Activated naive CD8-positive, alpha-beta T cell treated with anti-CD3 and anti-CD28 coated beads, Interleukin-2, amount 10 ng/mL, durations not matched to agents 7 days and 5 days (primary cell): ENCODE measurements around the gene BCAS4. TPM values are rescaled to one million over a fixed set of nuclear protein-coding genes. Genes with fewer than 3 reads are reported as not detected.

ENCODE experiments used
- ATAC-seq: fragments of 150-1000 bp; cut with Tn5 transposase; one replicate; pipeline ENCODE4 v1.10.0; 2021; ENCODE audit warnings: low read depth, moderate library complexity
- POLR2A ChIA-PET: fragments of 350-600 bp; sonication (Branson Sonifier 250); formaldehyde crosslinking; loops from one replicate; lab custom pipeline; 2021; ENCODE audit warnings: antibody characterized with exemption; lab: Charles Lee
- DNase-seq: peaks from one replicate; pipeline ENCODE4 v3.0.0; 2021
- H3K27ac Mint-ChIP-seq: one replicate; pipeline ENCODE4 v1.8.0; 2022; ENCODE audit warnings: mild to moderate bottlenecking, mixed read lengths
- H3K27me3 Mint-ChIP-seq: one replicate; pipeline ENCODE4 v1.8.0; 2022; ENCODE audit warnings: mild to moderate bottlenecking, moderate library complexity, mixed read lengths
- H3K36me3 Mint-ChIP-seq: one replicate; pipeline ENCODE4 v1.8.0; 2021; ENCODE audit warnings: mild to moderate bottlenecking, mixed read lengths
- H3K4me1 Mint-ChIP-seq: one replicate; pipeline ENCODE4 v1.8.0; 2021; ENCODE audit warnings: mixed read lengths
- H3K4me3 Mint-ChIP-seq: one replicate; pipeline ENCODE4 v1.8.0; 2022; ENCODE audit warnings: mild to moderate bottlenecking, moderate library complexity, mixed read lengths
- H3K9me3 Mint-ChIP-seq: one replicate; pipeline ENCODE4 v1.8.0; 2021; ENCODE audit warnings: mixed read lengths
- total RNA-seq, 2 experiments: library from RNA; stranded (reverse); gene quantifications; one replicate each; pipeline ENCODE4 v1.2.3, GENCODE V29; 2021

Gene BCAS4
- total RNA-seq, 2 experiments from 2014 or later: 35.0 to 35.2 TPM

- POLR2A ChIA-PET: interaction anchor here (0.6 kb wide), 1 partner anchor 945 kb away, joined by 3 read pairs; no protein-coding TSS in a partner anchor
- DNase-seq (no peak), ATAC-seq (no peak)
- Mint-ChIP-seq H3K9me3 (no peaks in the 10 kb centered on the region), H3K36me3 (peaks cover 23% of the 10 kb centered on the region), H3K27ac (no peak overlapping the region), H3K4me3 (no peak overlapping the region), H3K27me3 (no peaks in the 10 kb centered on the region), H3K4me1 (peaks cover 54% of the 10 kb centered on the region)
Observed at GRCh38 chr20:50916257-50916656, 121.4 kb downstream of the BCAS4 start.

GRCh38 chr20:50916934-50917333, 122.1 kb downstream of the BCAS4 start:
- no peak for DNase-seq
- POLR2A ChIA-PET: no interaction called here
- Mint-ChIP-seq H3K4me3 (no peak overlapping the region), H3K36me3 (peaks cover 19% of the 10 kb centered on the region), H3K4me1 (peaks cover 52% of the 10 kb centered on the region), H3K27me3 (no peaks in the 10 kb centered on the region), H3K27ac (no peak overlapping the region), H3K9me3 (no peaks in the 10 kb centered on the region)
- no peak for ATAC-seq

DNA sequence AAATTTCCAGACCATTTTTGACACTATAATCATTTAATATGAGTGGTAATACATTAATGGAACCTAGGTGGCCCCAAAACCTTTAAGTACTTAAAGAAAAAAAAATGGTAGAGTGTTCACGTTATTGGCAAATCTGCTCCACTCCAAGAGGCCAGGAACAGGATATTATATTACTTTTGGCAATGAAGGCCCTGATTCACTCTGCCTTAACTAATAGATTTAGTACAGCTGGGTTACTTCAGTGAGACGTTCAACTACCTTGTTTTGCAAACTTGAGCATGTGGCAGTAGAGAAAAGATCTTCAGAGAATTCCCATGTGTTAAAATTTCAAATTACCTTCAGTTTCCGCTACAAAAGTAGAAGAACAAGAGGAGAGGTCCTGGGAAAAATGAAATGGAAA, 123.5 kb downstream of the BCAS4 start:
- peaks cover 22% of the 10 kb centered on the region for H3K36me3 Mint-ChIP-seq
- no peaks in the 10 kb centered on the region for H3K9me3 Mint-ChIP-seq
- peaks cover 49% of the 10 kb centered on the region for H3K4me1 Mint-ChIP-seq
- H3K27ac Mint-ChIP-seq: no peak overlapping the region
- no peak overlapping the region for H3K4me3 Mint-ChIP-seq
- no peaks in the 10 kb centered on the region for H3K27me3 Mint-ChIP-seq
- POLR2A ChIA-PET: no interaction called here
- ATAC-seq (no peak), DNase-seq (no peak)

- Mint-ChIP-seq H3K36me3 (peaks cover 20% of the 10 kb centered on the region), H3K4me1 (peaks cover 38% of the 10 kb centered on the region), H3K9me3 (no peaks in the 10 kb centered on the region), H3K27me3 (no peaks in the 10 kb centered on the region), H3K4me3 (no peak overlapping the region), H3K27ac (no peak overlapping the region)
- DNase-seq: no peak
- POLR2A ChIA-PET: interaction anchor here (0.7 kb wide), 1 partner anchor 21 kb away, joined by 4 read pairs; no protein-coding TSS in a partner anchor
- no peak for ATAC-seq
Observed at GRCh38 chr20:50919567-50919966, 124.7 kb downstream of the BCAS4 start.

- Mint-ChIP-seq H3K4me3 (no peak overlapping the region), H3K36me3 (peaks cover 29% of the 10 kb centered on the region), H3K4me1 (peaks cover 44% of the 10 kb centered on the region), H3K9me3 (no peaks in the 10 kb centered on the region), H3K27me3 (no peaks in the 10 kb centered on the region), H3K27ac (no peak overlapping the region)
- POLR2A ChIA-PET: interaction anchor here (1.1 kb wide), 1 partner anchor 8 kb away, joined by 7 read pairs; no protein-coding TSS in a partner anchor
- no peak for DNase-seq
- ATAC-seq: no peak
Observed at GRCh38 chr20:50920997-50921396, 126.1 kb downstream of the BCAS4 start.

GRCh38 chr20:50921803-50922501, 127.1 kb downstream of the BCAS4 start:
- POLR2A ChIA-PET: interaction anchor here (0.6 to 1.7 kb wide), 2 partner anchors 7 to 9 kb away, joined by 3 to 5 read pairs; partner anchors contain the start of gene ADNP
- H3K27me3 Mint-ChIP-seq: no peaks in the 10 kb centered on the region
- no peak for DNase-seq
- no peak overlapping the region for H3K27ac Mint-ChIP-seq
- no peak for ATAC-seq
- peaks cover 31% of the 10 kb centered on the region for H3K36me3 Mint-ChIP-seq
- H3K9me3 Mint-ChIP-seq: no peaks in the 10 kb centered on the region
- H3K4me1 Mint-ChIP-seq: peaks cover 41% of the 10 kb centered on the region
- H3K4me3 Mint-ChIP-seq: no peak overlapping the region

- H3K4me3 Mint-ChIP-seq: no peak overlapping the region
- no peak for ATAC-seq
- POLR2A ChIA-PET: no interaction called here
- H3K36me3 Mint-ChIP-seq: peaks cover 41% of the 10 kb centered on the region
- H3K9me3 Mint-ChIP-seq: no peaks in the 10 kb centered on the region
- DNase-seq: no peak
- H3K27ac Mint-ChIP-seq: no peak overlapping the region
- H3K4me1 Mint-ChIP-seq: peaks cover 53% of the 10 kb centered on the region
- H3K27me3 Mint-ChIP-seq: no peaks in the 10 kb centered on the region
Observed at GRCh38 chr20:50924261-50924920, 129.5 kb downstream of the BCAS4 start.

- H3K9me3 Mint-ChIP-seq: no peaks in the 10 kb centered on the region
- ATAC-seq (no peak), DNase-seq (no peak)
- peaks cover 47% of the 10 kb centered on the region for H3K4me1 Mint-ChIP-seq
- no peak overlapping the region for H3K4me3 Mint-ChIP-seq
- POLR2A ChIA-PET: interaction anchor here (1.6 kb wide), 1 partner anchor 132 kb away, joined by 6 read pairs; the partner anchor contains the start of gene BCAS4
- H3K27ac Mint-ChIP-seq: no peak overlapping the region
- peaks cover 43% of the 10 kb centered on the region for H3K36me3 Mint-ChIP-seq
- no peaks in the 10 kb centered on the region for H3K27me3 Mint-ChIP-seq
Observed at GRCh38 chr20:50926530-50926929, 131.7 kb downstream of the BCAS4 start.

Other genes with a start within 250 kb of the BCAS4 start
- not detected for gene RIPOR3, start 103.5 kb upstream of the BCAS4 start, total RNA-seq
- gene PARD6B, start 63.5 kb upstream of the BCAS4 start, total RNA-seq: 1 to 10 TPM; 6.1 to 6.8 TPM
- 10 to 100 TPM; 75.1 to 77.6 TPM for gene ADNP, start 136.4 kb downstream of the BCAS4 start, total RNA-seq
- 10 to 100 TPM; 48.1 to 48.9 TPM for gene DPM1, start 163.5 kb downstream of the BCAS4 start, total RNA-seq
- 1 to 10 TPM; 5.3 to 5.8 TPM for gene MOCS3, start 163.8 kb downstream of the BCAS4 start, total RNA-seq
- gene KCNG1, start 228.0 kb downstream of the BCAS4 start, total RNA-seq: not detected